Left lung (tissue), 10 donors: ENCODE results near the gene PTPRN2. TPM values are rescaled to one million over a fixed set of nuclear protein-coding genes. Genes with fewer than 3 reads are reported as not detected.

ENCODE experiments used
- ATAC-seq: fragments of 200-7000 bp; cut with Tn5 transposase; one replicate; pipeline ENCODE4 v1.9.1; 2020; ENCODE audit warnings: moderate library complexity
- DNase-seq, 4 donors: peaks; one replicate each; pipeline ENCODE4 v3.0.0-alpha.2; 2013 to 2020
- H3K27ac ChIP-seq, 2 donors: fragments of 200-600 bp; sonication (generic) in 1 of 2; one replicate each; pipeline versions ENCODE4 v1.5.0 to v1.8.0; 2020 to 2021
- H3K27me3 ChIP-seq, 2 donors: fragments of 200-600 bp; sonication (generic) in 1 of 2; one replicate each; pipeline versions ENCODE4 v1.5.0 to v1.8.0; 2020 to 2021
- H3K36me3 ChIP-seq, 2 donors: fragments of 200-600 bp; sonication (generic) in 1 of 2; one replicate each; pipeline versions ENCODE4 v1.5.0 to v1.8.0; 2020 to 2021
- H3K4me1 ChIP-seq, 2 donors: fragments of 200-600 bp; one replicate each; pipeline ENCODE4 v1.8.0; 2021
- H3K4me3 ChIP-seq, 2 donors: fragments of 200-600 bp; sonication (generic) in 1 of 2; one replicate each; pipeline versions ENCODE4 v1.5.0 to v1.8.0; 2020 to 2021; ENCODE audit warnings: mild to moderate bottlenecking in 1 of 2
- H3K9me3 ChIP-seq, 2 donors: fragments of 200-600 bp; sonication (generic) in 1 of 2; one replicate each; pipeline versions ENCODE4 v1.5.0 to v1.8.0; 2020 to 2021
- CTCF ChIP-seq, 2 donors: fragments of 200-600 bp; sonication (generic) in 1 of 2; IDR thresholded peaks; one replicate each; pipeline versions ENCODE4 v1.5.0 to v1.8.0; 2021; ENCODE audit warnings: antibody characterized with exemption in 2 of 2
- intact Hi-C, 2 donors: fragments of 100-400 bp; cut with DNase I; formaldehyde crosslinking; loops; one replicate each; pipeline versions ENCODE4 v1.11.2 to v1.14.2; 2022
- polyA plus RNA-seq, 6 donors: library from polyadenylated mRNA; unstranded; fragments of 120-200 nt; gene quantifications; one replicate each; pipeline ENCODE4 v1.2.1, GENCODE V29; 2013; ENCODE audit not compliant: insufficient read length in 6 of 6
- total RNA-seq, 2 donors: library from RNA; stranded (reverse); fragmentation: NEBNext Ultra II Directional; extraction: Animal tissue kit (Norgen Biotek cat#: 25700); gene quantifications; one replicate each; pipeline ENCODE4 v1.2.1, GENCODE V29; 2021
- donor health status: DM: no; HTN: yes; CAD: no.
- donor health status: DM: no; HTN: no; CAD: no.

Gene PTPRN2
- total and polyA plus RNA-seq, 8 donors = 4.0 to 7.8 (median 6.8) TPM

GRCh38 chr7:158424531-158424930, 163.1 kb downstream of the PTPRN2 start:
- Histone ChIP-seq H3K4me3 (no peak overlapping the region), H3K9me3 (no peaks in the 10 kb centered on the region), H3K27ac (no peak overlapping the region), H3K36me3 (no peaks in the 10 kb centered on the region), H3K4me1 (no peaks in the 10 kb centered on the region), H3K27me3 (no peaks in the 10 kb centered on the region)
- ATAC-seq (no peak), DNase-seq (no peak)
- intact Hi-C loops = no loop called here
- no peak for TF ChIP-seq CTCF (IDR thresholded peaks at IDR 0.05)

- TF ChIP-seq CTCF (IDR thresholded peaks at IDR 0.05) = no peak
- Histone ChIP-seq H3K27ac (no peak overlapping the region), H3K9me3 (no peaks in the 10 kb centered on the region), H3K36me3 (no peaks in the 10 kb centered on the region), H3K4me3 (no peak overlapping the region), H3K4me1 (no peaks in the 10 kb centered on the region), H3K27me3 (no peaks in the 10 kb centered on the region)
- intact Hi-C loops = no loop called here
- DNase-seq (no peak), ATAC-seq (no peak)
Observed at GRCh38 chr7:158424011-158424410, 163.6 kb downstream of the PTPRN2 start.

- Histone ChIP-seq H3K27ac (no peak overlapping the region), H3K4me3 (no peak overlapping the region), H3K4me1 (no peaks in the 10 kb centered on the region), H3K36me3 (no peaks in the 10 kb centered on the region), H3K27me3 (no peaks in the 10 kb centered on the region), H3K9me3 (no peaks in the 10 kb centered on the region)
- DNase-seq = no peak
- intact Hi-C loops = no loop called here
- TF ChIP-seq CTCF (IDR thresholded peaks at IDR 0.05) = no peak
- no peak for ATAC-seq
Observed at GRCh38 chr7:158422887-158423560, 164.6 kb downstream of the PTPRN2 start.

- TF ChIP-seq CTCF (IDR thresholded peaks at IDR 0.05) = no peak
- no peaks in the 10 kb centered on the region for H3K36me3 ChIP-seq
- H3K27me3 ChIP-seq = no peaks in the 10 kb centered on the region
- ATAC-seq (no peak), DNase-seq (peak in 1 of 4 donors; percentile 65)
- no peak overlapping the region for H3K27ac ChIP-seq
- no peaks in the 10 kb centered on the region for H3K9me3 ChIP-seq
- no peaks in the 10 kb centered on the region for H3K4me1 ChIP-seq
- intact Hi-C loops = no loop called here
- no peak overlapping the region for H3K4me3 ChIP-seq
Observed at GRCh38 chr7:158422196-158422886, 165.3 kb downstream of the PTPRN2 start.

- intact Hi-C loops = no loop called here
- ATAC-seq (no peak), DNase-seq (no peak)
- no peaks in the 10 kb centered on the region for H3K27me3 ChIP-seq
- no peak for TF ChIP-seq CTCF (IDR thresholded peaks at IDR 0.05)
- no peaks in the 10 kb centered on the region for H3K4me1 ChIP-seq
- H3K27ac ChIP-seq = no peak overlapping the region
- H3K4me3 ChIP-seq = no peak overlapping the region
- H3K36me3 ChIP-seq = no peaks in the 10 kb centered on the region
- H3K9me3 ChIP-seq = no peaks in the 10 kb centered on the region
Observed at GRCh38 chr7:158421361-158421760, 166.3 kb downstream of the PTPRN2 start.
